H1 (cell line): ENCODE data around the gene RHOBTB3. TPM values are rescaled to one million over a fixed set of nuclear protein-coding genes. Genes with fewer than 3 reads are reported as not detected.

Experiments
- CTBP2 ChIP-seq: IDR thresholded peaks from 2 replicates; pipeline ENCODE4 v1.7.0; 2011; ENCODE audit warnings: borderline replicate concordance, mild to moderate bottlenecking, moderate library complexity, mixed read lengths, low read length; ENCODE audit not compliant: insufficient read depth, insufficient read length
- EP300 ChIP-seq, 2 experiments: IDR thresholded peaks; 1 replicate in 1 of 2; 2 replicates in 1 of 2; pipeline ENCODE4 v1.6.1; 2011 to 2012; ENCODE audit warnings: low read depth in 2 of 2, low read length in 2 of 2, mild to moderate bottlenecking in 2 of 2, borderline replicate concordance in 1 of 2, inconsistent platforms in 1 of 2, moderate library complexity in 1 of 2
- POLR2A ChIP-seq, 2 experiments: IDR thresholded peaks; 1 replicate in 1 of 2; 2 replicates in 1 of 2; pipeline ENCODE4 v1.6.1; 2011; ENCODE audit warnings: low read depth in 2 of 2, low read length in 2 of 2, mild to moderate bottlenecking in 2 of 2; ENCODE audit errors: control extremely low read depth in 1 of 2
- SIRT6 ChIP-seq: IDR thresholded peaks from one replicate; pipeline ENCODE4 v1.7.1; 2012; ENCODE audit warnings: low read length, inconsistent platforms
- TCF12 ChIP-seq: IDR thresholded peaks from 2 replicates; pipeline ENCODE4 v1.6.1; 2011; ENCODE audit warnings: low read depth, mild to moderate bottlenecking, low read length
- USF2 ChIP-seq: IDR thresholded peaks from 2 replicates; pipeline ENCODE4 v1.6.1; 2011; ENCODE audit warnings: low read length, improper control_type of control experiment
- polyA plus RNA-seq, 7 experiments: library from polyadenylated mRNA; depleted of rRNA in 3 of 7; stranded (reverse) in 5 of 7; unstranded in 2 of 7; fragments of >200 nt in 5 of 7; fragments of 200-250 nt in 2 of 7; gene quantifications; 1 replicate in 5 of 7; 2 replicates in 1 of 7; 4 replicates in 1 of 7; pipeline versions ENCODE4 v1.2.1 to v1.2.3, GENCODE V29; 2011 to 2013; ENCODE audit warnings: missing spikeins in 2 of 7, mixed read lengths in 2 of 7
- total RNA-seq: library from RNA; stranded (reverse); fragmentation: NEBNext Ultra II Directional; extraction: Animal tissue kit (Norgen Biotek cat#: 25700); gene quantifications from 2 replicates; pipeline ENCODE4 v1.2.1, GENCODE V29; 2021

The RHOBTB3 gene
- total and polyA plus RNA-seq, 2 of the 8 experiments (the other 6 are each of a cell fraction or from before 2014, with no cell fraction given): 8.2 to 17.5 TPM

GRCh38 chr5:95741458-95741857 is 10.3 kb downstream of the RHOBTB3 start (continued):
- TF ChIP-seq EP300 (IDR thresholded peaks at IDR 0.05; ENCODE audit: borderline replicate concordance in 1 of 2, low read depth in 2 of 2, low read length in 2 of 2) (no peak), CTBP2 (no peak), USF2 (no peak), POLR2A (IDR thresholded peaks at IDR 0.05; ENCODE audit: control extremely low read depth in 1 of 2, low read depth in 2 of 2, low read length in 2 of 2) (no peak), TCF12 (no peak), SIRT6 (no peak)
